NCI-H2107 treated with DMSO at 0.1 percent for 48 hours (cell line): Measurements from ENCODE around the gene RGL4.
"Not testable (repeated sequence)": the region's sequence is repeated elsewhere in the genome, so short reads cannot be mapped to it uniquely, and the experiment has no call there.

Experiments used
- DNase-seq: peaks from one replicate; lab custom pipeline; 2025; ENCODE audit not compliant: unreplicated experiment; lab: John Stamatoyannopoulos, UW

RGL4 gene

DNA sequence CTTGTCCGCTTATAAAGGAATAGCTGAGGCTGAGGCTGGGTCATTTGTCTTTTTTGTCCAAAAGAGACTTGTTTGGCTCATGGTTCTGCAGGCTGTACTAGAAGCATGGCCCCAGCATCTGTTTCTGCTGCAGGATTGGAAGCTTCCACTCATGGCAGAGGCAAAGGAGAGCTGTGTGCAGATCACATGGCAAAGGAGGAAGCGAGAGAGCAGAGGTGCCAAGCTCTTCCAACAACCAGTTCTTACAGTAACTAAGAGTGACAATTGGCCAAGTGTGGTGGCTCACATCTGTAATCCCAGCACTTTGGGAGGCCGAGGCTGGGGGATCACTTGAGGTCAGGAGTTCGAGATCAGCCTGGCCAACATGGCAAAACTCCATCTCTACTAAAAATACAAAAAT lies 37.3 kb downstream of the RGL4 start:
- DNase-seq, result not testable (repeated sequence)

DNA sequence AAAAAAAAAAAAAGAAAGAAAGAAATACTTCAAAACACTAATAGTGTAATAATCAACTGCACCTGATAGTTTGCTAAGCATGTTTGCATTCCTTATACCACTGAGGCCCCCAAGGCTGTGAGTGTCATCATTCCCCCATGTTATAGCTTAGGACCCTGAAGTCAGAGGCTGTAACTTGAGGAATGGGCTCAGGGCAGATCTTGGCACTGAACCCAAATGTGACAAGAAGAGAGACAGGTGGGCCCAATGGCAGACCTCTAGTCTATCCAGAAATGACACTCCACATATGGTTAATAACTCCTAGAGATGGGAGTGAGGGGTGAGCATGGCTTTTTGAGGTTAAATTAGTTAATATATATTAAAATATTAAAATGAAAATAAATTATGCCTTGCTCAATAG lies 46.9 kb downstream of the RGL4 start:
- no peak for DNase-seq

DNA sequence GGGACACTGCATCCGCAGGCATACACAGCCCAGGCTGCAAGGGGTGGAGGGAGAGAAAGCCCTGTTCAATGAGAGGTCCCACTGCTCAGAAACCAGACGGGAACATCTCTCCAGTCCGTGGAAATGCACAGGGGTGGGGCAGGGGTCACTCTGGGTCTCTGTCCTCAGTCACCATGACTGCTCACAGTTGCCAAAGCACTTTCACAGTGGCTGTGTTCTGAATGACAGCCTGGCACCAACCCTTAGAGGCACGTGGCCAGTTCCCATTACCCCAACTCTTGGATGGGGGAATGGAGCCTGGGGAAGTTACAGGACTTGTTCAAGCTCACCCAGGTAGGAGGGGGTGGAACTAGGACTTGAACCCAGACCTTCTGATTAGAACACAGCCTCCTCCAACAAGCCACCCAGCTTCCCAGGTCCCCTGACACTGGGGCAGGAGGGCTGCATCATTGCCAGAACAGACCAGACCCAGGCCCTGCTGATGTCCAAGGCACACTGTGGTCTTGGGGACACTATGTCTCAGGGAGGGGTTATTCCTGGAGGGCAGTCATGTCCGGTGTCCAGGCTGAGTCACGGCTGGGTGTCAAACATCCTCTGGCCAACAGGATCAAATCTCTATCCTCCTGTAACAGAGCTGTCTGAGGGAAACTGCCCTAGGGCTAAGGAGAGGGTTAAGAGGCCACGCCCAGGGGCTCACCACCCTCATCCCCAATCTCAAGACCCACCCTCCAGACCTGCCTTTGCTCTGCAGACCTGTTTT lies 51.9 kb downstream of the RGL4 start:
- no peak for DNase-seq

DNA sequence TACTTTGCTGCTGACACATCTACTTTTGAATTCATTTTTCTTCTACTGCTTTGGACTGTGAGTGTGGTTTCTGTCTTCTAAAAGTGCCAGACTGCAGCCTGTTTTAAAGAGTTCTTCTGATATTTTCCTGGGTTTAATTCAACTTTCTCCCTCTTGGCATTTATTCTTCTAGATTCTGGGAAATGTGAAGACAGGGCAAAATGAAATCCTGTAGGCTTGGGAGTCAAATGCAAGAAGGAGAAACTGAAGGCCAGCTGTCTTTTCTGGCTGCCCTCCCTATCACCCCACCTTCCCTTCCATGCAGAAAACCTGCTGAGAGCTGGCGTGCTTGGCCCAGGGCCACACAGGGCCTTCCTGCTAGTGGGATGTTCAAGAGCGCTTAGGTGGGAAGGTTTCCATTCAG lies 52.5 kb downstream of the RGL4 start:
- DNase-seq, result no peak

DNA sequence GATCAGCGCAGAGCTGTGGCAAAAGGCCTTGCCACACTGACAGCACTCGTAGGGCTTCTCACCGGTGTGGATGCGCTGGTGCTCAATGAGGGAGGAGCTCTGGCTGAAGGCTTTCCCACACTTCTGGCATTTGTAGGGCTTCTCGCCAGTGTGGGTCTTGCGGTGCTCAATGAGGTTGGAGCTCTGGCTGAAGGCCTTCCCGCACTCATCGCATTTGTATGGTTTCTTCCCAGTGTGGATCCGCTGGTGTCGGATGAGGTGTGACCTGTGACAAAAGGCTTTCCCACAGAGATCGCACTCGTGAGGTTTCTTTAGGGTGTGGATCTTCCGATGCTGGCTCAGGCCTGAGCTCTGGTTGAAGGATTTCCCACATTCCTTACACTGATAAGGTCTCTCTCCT lies 53.2 kb downstream of the RGL4 start:
- DNase-seq, result no peak

DNA sequence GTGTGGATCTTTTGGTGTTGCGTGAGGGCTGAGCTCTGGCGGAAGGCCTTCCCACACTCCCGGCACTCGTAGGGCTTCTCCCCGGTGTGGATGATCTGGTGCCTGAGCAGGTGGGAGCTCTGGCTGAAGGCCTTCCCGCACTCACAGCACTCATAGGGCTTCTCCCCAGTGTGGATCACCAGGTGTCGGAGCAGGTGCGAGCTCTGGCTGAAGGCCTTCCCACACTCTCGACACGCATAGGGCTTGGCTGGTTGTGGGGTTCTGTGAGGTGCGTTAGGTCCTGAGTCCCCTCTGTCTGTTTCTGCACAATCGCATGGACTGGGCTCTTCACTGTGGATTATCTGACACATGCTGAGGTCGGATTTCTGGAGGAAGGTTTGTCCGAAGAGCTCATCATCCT lies 53.7 kb downstream of the RGL4 start:
- DNase-seq, result no peak

DNA sequence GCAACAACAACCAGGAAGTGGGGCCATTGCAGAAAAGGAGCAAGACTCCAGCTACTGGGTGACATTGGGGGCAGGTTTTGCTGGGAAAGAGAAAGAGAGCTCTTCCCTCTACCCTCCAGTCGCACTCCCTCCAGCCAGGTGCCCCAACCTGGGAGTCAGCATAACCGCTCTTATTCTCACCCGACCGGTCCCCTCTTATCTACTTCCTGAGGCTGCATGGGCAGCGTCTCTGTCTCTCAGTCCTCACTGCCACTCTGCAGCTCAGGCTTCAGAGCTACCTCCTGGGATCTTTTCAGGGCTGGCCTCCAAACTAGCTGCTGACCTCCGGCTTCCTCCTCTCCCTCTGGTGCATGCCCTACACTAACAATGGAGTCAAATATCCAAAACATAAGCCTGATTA lies 55.0 kb downstream of the RGL4 start:
- DNase-seq, result no peak
